HepG2 (cell line): ENCODE results near the gene ORC3. TPM values are rescaled to one million over a fixed set of nuclear protein-coding genes. Genes with fewer than 3 reads are reported as not detected.

ENCODE experiments used
- AHR ChIP-seq: IDR thresholded peaks from 2 replicates; pipeline ENCODE4 v1.6.1; 2018; ENCODE audit warnings: missing genetic modification reagents, missing compliant biosample characterization
- CREM ChIP-seq, 2 experiments: sonication (generic) in 1 of 2; formaldehyde crosslinking in 1 of 2; IDR thresholded peaks; 2 replicates each; pipeline versions ENCODE4 v1.4.0 to v1.6.1; 2016 to 2020; ENCODE audit warnings: antibody characterized with exemption in 1 of 2, mild to moderate bottlenecking in 1 of 2, missing genetic modification reagents in 1 of 2
- CSRNP2 ChIP-seq: sonication (generic); formaldehyde crosslinking; conservative IDR thresholded peaks from 2 replicates; pipeline ENCODE4 v1.8.0; 2022; ENCODE audit warnings: low read depth, missing genetic modification reagents
- HDAC2 ChIP-seq: sonication (generic); formaldehyde crosslinking; IDR thresholded peaks from 2 replicates; pipeline ENCODE4 v1.4.0; 2020; ENCODE audit warnings: missing genetic modification reagents
- HNF4G ChIP-seq, 2 experiments: sonication (generic) in 1 of 2; formaldehyde crosslinking in 1 of 2; IDR thresholded peaks; 2 replicates each; pipeline versions ENCODE4 v1.4.0 to v1.6.1; 2011 to 2020; ENCODE audit warnings: borderline replicate concordance in 2 of 2, low read depth in 2 of 2, mild to moderate bottlenecking in 2 of 2, low read length in 1 of 2, missing genetic modification reagents in 1 of 2, moderate library complexity in 1 of 2
- IKZF5 ChIP-seq: IDR thresholded peaks from 2 replicates; pipeline ENCODE4 v1.6.1; 2018; ENCODE audit warnings: missing genetic modification reagents, mild to moderate bottlenecking, missing compliant biosample characterization
- MAFF ChIP-seq: IDR thresholded peaks from 2 replicates; pipeline ENCODE4 v1.6.1; 2011; ENCODE audit warnings: low read depth, low read length, improper control_type of control experiment
- MATR3 ChIP-seq: sonication (generic); formaldehyde crosslinking; IDR thresholded peaks from 2 replicates; pipeline ENCODE4 v1.4.0; 2020; ENCODE audit warnings: missing genetic modification reagents
- MYNN ChIP-seq: sonication (generic); formaldehyde crosslinking; IDR thresholded peaks from 2 replicates; pipeline ENCODE4 v1.4.0; 2020; ENCODE audit warnings: mild to moderate bottlenecking, low read depth, missing genetic modification reagents
- RAD51 ChIP-seq: fragments of 450-650 bp; IDR thresholded peaks from 2 replicates; pipeline ENCODE4 v1.6.1; 2016; ENCODE audit warnings: borderline replicate concordance
- SMC3 ChIP-seq: IDR thresholded peaks from 2 replicates; pipeline ENCODE4 v1.6.1; 2011; ENCODE audit warnings: low read length, improper control_type of control experiment
- SRF ChIP-seq: IDR thresholded peaks from 2 replicates; pipeline ENCODE4 v1.6.1; 2011; ENCODE audit warnings: mild to moderate bottlenecking, low read depth, low read length, moderate library complexity
- SRSF1 ChIP-seq: fragments of 200-400 bp; formaldehyde crosslinking; optimal IDR thresholded peaks from 2 replicates; pipeline ENCODE3; 2017; ENCODE audit warnings: mild to moderate bottlenecking, low read depth, low read length, moderate library complexity
- ZBTB21 ChIP-seq: sonication (generic); formaldehyde crosslinking; IDR thresholded peaks from 2 replicates; pipeline ENCODE4 v1.4.0; 2020; ENCODE audit warnings: missing genetic modification reagents
- ZFYVE20 ChIP-seq: sonication (generic); formaldehyde crosslinking; IDR thresholded peaks from 2 replicates; pipeline ENCODE4 v1.8.0; 2023; ENCODE audit warnings: low read depth, mild to moderate bottlenecking, moderate library complexity, missing genetic modification reagents, borderline replicate concordance
- ZNF513 ChIP-seq: sonication (generic); formaldehyde crosslinking; conservative IDR thresholded peaks from 2 replicates; pipeline ENCODE4 v1.5.0; 2020; ENCODE audit warnings: missing genetic modification reagents
- ZNF75D ChIP-seq: sonication (generic); formaldehyde crosslinking; IDR thresholded peaks from 2 replicates; pipeline ENCODE4 v1.8.1; 2023; ENCODE audit warnings: missing genetic modification reagents, mild to moderate bottlenecking, borderline replicate concordance
- polyA plus RNA-seq, 8 experiments: library from polyadenylated mRNA; depleted of rRNA in 3 of 8; stranded (reverse) in 7 of 8; unstranded in 1 of 8; fragments of >200 nt; fragmentation: Illumina TruSeq in 4 of 8; extraction: Trizol in 4 of 8; gene quantifications; 2 replicates each; pipeline versions ENCODE4 v1.2.1 to v1.2.3, GENCODE V29; 2011 to 2016; ENCODE audit warnings: low read depth in 4 of 8, missing spikeins in 1 of 8, mixed read lengths in 1 of 8; ENCODE audit not compliant: insufficient read depth in 1 of 8
- total RNA-seq, 5 experiments: library from RNA; depleted of rRNA; stranded (reverse); fragments of >200 nt; fragmentation: Illumina TruSeq; extraction: Trizol; gene quantifications; 2 replicates each; pipeline ENCODE4 v1.2.3, GENCODE V29; 2016; ENCODE audit warnings: low read depth in 1 of 5
- TF ChIP-seq, protein P1 (sequence below): sonication (generic); formaldehyde crosslinking; IDR thresholded peaks from 2 replicates; pipeline ENCODE4 v1.4.0; 2020; ENCODE audit warnings: missing genetic modification reagents, mild to moderate bottlenecking, borderline replicate concordance
- TF ChIP-seq, protein P2 (sequence below): sonication (generic); formaldehyde crosslinking; IDR thresholded peaks from 2 replicates; pipeline ENCODE4 v1.4.0; 2020; ENCODE audit warnings: mild to moderate bottlenecking, missing genetic modification reagents

Gene ORC3
- total and polyA plus RNA-seq, 2 of the 13 experiments (the other 11 are each of a cell fraction or from before 2014, with no cell fraction given): 21.8 to 43.5 TPM

DNA sequence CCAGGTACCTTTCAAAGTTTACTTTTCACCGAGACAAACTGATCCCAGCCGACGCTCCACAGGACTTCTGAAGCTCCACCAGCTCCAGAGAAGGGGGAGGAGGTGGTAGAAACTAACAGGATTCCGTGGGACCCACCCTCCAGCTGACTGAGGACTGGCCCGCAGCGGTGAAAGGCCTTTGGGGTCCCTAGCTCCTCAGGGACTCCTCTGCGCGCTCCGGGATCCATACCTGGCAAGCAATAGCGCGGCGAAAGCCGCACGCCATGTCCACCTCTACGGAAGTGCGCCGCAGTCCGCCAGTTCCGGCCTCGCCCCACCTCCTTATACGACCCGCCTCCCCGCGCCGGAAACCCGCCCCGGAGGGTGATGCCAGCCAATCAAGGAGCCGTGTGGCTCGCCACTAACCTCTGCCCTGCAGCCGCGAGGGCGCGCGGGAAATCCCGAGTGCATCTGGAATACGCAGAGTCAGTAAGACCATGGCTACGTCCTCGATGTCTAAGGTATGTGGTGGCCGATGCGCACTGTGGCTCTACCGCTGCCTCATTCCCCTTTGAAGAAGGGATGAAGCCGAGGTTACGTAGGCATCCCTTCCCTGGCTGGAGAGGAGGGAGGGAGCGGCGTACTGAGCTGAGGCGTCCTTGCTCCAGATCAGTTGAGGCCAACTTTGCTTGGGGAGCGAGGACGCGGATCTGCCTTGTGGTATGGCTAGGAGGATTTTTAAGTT, at the start of gene ORC3, which contains the start of gene RARS2 (continued):
- TF ChIP-seq, protein P1, sequence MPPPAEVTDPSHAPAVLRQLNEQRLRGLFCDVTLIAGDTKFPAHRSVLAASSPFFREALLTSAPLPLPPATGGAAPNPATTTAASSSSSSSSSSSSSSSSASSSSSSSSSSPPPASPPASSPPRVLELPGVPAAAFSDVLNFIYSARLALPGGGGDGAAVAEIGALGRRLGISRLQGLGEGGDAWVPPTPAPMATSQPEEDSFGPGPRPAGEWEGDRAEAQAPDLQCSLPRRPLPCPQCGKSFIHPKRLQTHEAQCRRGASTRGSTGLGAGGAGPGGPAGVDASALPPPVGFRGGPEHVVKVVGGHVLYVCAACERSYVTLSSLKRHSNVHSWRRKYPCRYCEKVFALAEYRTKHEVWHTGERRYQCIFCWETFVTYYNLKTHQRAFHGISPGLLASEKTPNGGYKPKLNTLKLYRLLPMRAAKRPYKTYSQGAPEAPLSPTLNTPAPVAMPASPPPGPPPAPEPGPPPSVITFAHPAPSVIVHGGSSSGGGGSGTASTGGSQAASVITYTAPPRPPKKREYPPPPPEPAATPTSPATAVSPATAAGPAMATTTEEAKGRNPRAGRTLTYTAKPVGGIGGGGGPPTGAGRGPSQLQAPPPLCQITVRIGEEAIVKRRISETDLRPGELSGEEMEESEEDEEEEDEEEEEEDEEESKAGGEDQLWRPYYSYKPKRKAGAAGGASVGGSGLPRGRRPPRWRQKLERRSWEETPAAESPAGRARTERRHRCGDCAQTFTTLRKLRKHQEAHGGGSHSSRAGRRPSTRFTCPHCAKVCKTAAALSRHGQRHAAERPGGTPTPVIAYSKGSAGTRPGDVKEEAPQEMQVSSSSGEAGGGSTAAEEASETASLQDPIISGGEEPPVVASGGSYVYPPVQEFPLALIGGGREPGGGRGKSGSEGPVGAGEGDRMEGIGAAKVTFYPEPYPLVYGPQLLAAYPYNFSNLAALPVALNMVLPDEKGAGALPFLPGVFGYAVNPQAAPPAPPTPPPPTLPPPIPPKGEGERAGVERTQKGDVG (CRISPR knock-in tag): 0 out of 2 replicates have a peak, but pooled peaks have one; percentile 53
- TF ChIP-seq MYNN (CRISPR knock-in tag) (0 out of 2 replicates have a peak, but pooled peaks have one; percentile 73), CREM (IDR thresholded peaks at IDR 0.05) (peak; percentile 78), CREM (CRISPR knock-in tag; IDR thresholded peaks at IDR 0.05) (no peak), HDAC2 (CRISPR knock-in tag) (peak; percentile 92), ZBTB21 (no peak), SRF (peak; percentile 51; the same call in 1 of the 2 replicates), CSRNP2 (CRISPR knock-in tag) (no peak), AHR (CRISPR knock-in tag) (peak; percentile 88; the same call in 1 of the 2 replicates), SRSF1 (peak; percentile 41), SMC3 (no peak), ZNF513 (no peak), MATR3 (CRISPR knock-in tag) (no peak), IKZF5 (CRISPR knock-in tag) (peak; percentile 59; the same call in 1 of the 2 replicates), HNF4G (IDR thresholded peaks at IDR 0.05; ENCODE audit: borderline replicate concordance, low read depth, low read length) (no peak), HNF4G (CRISPR knock-in tag; IDR thresholded peaks at IDR 0.05; ENCODE audit: borderline replicate concordance, low read depth) (0 out of 2 replicates have a peak, but pooled peaks have one; percentile 38), ZFYVE20 (CRISPR knock-in tag) (no peak), ZNF75D (CRISPR knock-in tag) (no peak), RAD51 (no peak), MAFF (peak; percentile 8; the same call in 1 of the 2 replicates)
- TF ChIP-seq, protein P2, sequence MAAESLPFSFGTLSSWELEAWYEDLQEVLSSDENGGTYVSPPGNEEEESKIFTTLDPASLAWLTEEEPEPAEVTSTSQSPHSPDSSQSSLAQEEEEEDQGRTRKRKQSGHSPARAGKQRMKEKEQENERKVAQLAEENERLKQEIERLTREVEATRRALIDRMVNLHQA (CRISPR knock-in tag): no peak
